Trophoblast cell (in vitro differentiated cells and primary cell): ENCODE results near the gene TMEM41A.

Experiments used
- DNase-seq, 2 donors: peaks; one replicate each; pipeline ENCODE4 v3.0.0-alpha.2; 2016
- H2AFZ ChIP-seq: 2 replicates; pipeline ENCODE4 v1.6.1; 2013; ENCODE audit warnings: low read length, moderate library complexity, mild to moderate bottlenecking; ENCODE audit not compliant: insufficient read depth, poor library complexity
- H2AK5ac ChIP-seq: 2 replicates; pipeline ENCODE4 v1.6.1; 2013; ENCODE audit warnings: mild to moderate bottlenecking, low read length
- H2BK120ac ChIP-seq: 2 replicates; pipeline ENCODE4 v1.6.1; 2013; ENCODE audit warnings: low read length, mild to moderate bottlenecking, moderate library complexity; ENCODE audit not compliant: insufficient read depth, poor library complexity
- H2BK12ac ChIP-seq: 2 replicates; pipeline ENCODE4 v1.6.1; 2013; ENCODE audit warnings: mild to moderate bottlenecking, low read length, moderate library complexity
- H2BK5ac ChIP-seq: 2 replicates; pipeline ENCODE4 v1.6.1; 2013; ENCODE audit warnings: low read length, low read depth, moderate library complexity, mild to moderate bottlenecking; ENCODE audit not compliant: poor library complexity
- H3K14ac ChIP-seq: 2 replicates; pipeline ENCODE4 v1.6.1; 2013; ENCODE audit warnings: mild to moderate bottlenecking, low read length
- H3K18ac ChIP-seq: 2 replicates; pipeline ENCODE4 v1.6.1; 2013; ENCODE audit warnings: mild to moderate bottlenecking, low read length
- H3K23ac ChIP-seq: 2 replicates; pipeline ENCODE4 v1.6.1; 2013; ENCODE audit warnings: low read length
- H3K27ac ChIP-seq: 2 replicates; pipeline ENCODE4 v1.5.1; 2013; ENCODE audit warnings: low read depth, mild to moderate bottlenecking, inconsistent platforms, low read length, moderate library complexity
- H3K27me3 ChIP-seq: 2 replicates; pipeline ENCODE4 v1.6.1; 2013; ENCODE audit warnings: inconsistent platforms, mild to moderate bottlenecking, low read length, moderate library complexity; ENCODE audit not compliant: insufficient read depth
- H3K36me3 ChIP-seq, 2 experiments: 1 replicate in 1 of 2; 2 replicates in 1 of 2; pipeline ENCODE4 v1.6.1; 2013; ENCODE audit warnings: low read length in 2 of 2, mild to moderate bottlenecking in 2 of 2, moderate library complexity in 1 of 2; ENCODE audit not compliant: insufficient read depth in 2 of 2, control insufficient read depth in 1 of 2
- H3K4ac ChIP-seq: 2 replicates; pipeline ENCODE4 v1.6.1; 2013; ENCODE audit warnings: low read depth, mild to moderate bottlenecking, low read length, moderate library complexity
- H3K4me1 ChIP-seq, 2 experiments: 1 replicate in 1 of 2; 2 replicates in 1 of 2; pipeline ENCODE4 v1.6.1; 2013; ENCODE audit warnings: low read length in 2 of 2, mild to moderate bottlenecking in 2 of 2, moderate library complexity in 1 of 2; ENCODE audit not compliant: insufficient read depth in 2 of 2, control insufficient read depth in 1 of 2
- H3K4me2 ChIP-seq: 2 replicates; pipeline ENCODE4 v1.6.1; 2013; ENCODE audit warnings: inconsistent platforms, mild to moderate bottlenecking, low read length, moderate library complexity
- H3K4me3 ChIP-seq: 2 replicates; pipeline ENCODE4 v1.5.1; 2013; ENCODE audit warnings: mild to moderate bottlenecking, low read depth, low read length, inconsistent platforms
- H3K79me1 ChIP-seq: one replicate; pipeline ENCODE4 v1.6.1; 2013; ENCODE audit warnings: low read length
- H3K79me2 ChIP-seq: 2 replicates; pipeline ENCODE4 v1.6.1; 2013; ENCODE audit warnings: low read length, mild to moderate bottlenecking; ENCODE audit not compliant: control insufficient read depth, insufficient read depth, poor library complexity
- H3K9ac ChIP-seq: 2 replicates; pipeline ENCODE4 v1.6.1; 2013; ENCODE audit warnings: mild to moderate bottlenecking, low read length
- H3K9me3 ChIP-seq: 2 replicates; pipeline ENCODE4 v1.6.1; 2013; ENCODE audit warnings: low read depth, mild to moderate bottlenecking, control low read depth, inconsistent platforms, low read length; ENCODE audit not compliant: insufficient read depth
- H4K12ac ChIP-seq: 2 replicates; pipeline ENCODE4 v1.6.1; 2013; ENCODE audit warnings: low read depth, mild to moderate bottlenecking, low read length, moderate library complexity
- H4K8ac ChIP-seq: 2 replicates; pipeline ENCODE4 v1.6.1; 2013; ENCODE audit warnings: low read depth, mild to moderate bottlenecking, low read length, moderate library complexity
- H4K91ac ChIP-seq: one replicate; pipeline ENCODE4 v1.6.1; 2013; ENCODE audit warnings: low read depth, mild to moderate bottlenecking, low read length, moderate library complexity
- WGBS: extraction: QIAGEN DNeasy Blood & Tissue Kit; methylation state at CpG from one replicate; pipeline ENCODE4 v1.1.7; 2013; ENCODE audit warnings: missing lambda C conversion rate; ENCODE audit not compliant: insufficient read length, insufficient coverage; ENCODE audit errors: extremely low coverage; 5-methylcytosine and 5-hydroxymethylcytosine counted together

Gene TMEM41A

GRCh38 chr3:185517387-185518130 is 18.7 kb upstream of the TMEM41A start:
- H3K4ac ChIP-seq: no peak overlapping the region
- no peak overlapping the region for H4K8ac ChIP-seq
- H3K4me3 ChIP-seq: no peak overlapping the region
- no peak overlapping the region for H2AK5ac ChIP-seq
- H3K4me1 ChIP-seq: no peaks in the 10 kb centered on the region
- H2BK5ac ChIP-seq: no peak overlapping the region
- no CpG with 5 or more reads among the region's 2 CpGs for WGBS
- H3K27me3 ChIP-seq: peaks cover 3% of the 10 kb centered on the region
- H3K36me3 ChIP-seq: no peaks in the 10 kb centered on the region
- H3K23ac ChIP-seq: no peak overlapping the region
- H3K14ac ChIP-seq: no peak overlapping the region
- no peak overlapping the region for H4K91ac ChIP-seq
- no peak overlapping the region for H3K4me2 ChIP-seq
- no peaks in the 10 kb centered on the region for H3K79me1 ChIP-seq
- no peak overlapping the region for H2BK12ac ChIP-seq
- H3K18ac ChIP-seq: no peak overlapping the region
- H3K79me2 ChIP-seq: no peaks in the 10 kb centered on the region
- no peak overlapping the region for H2AFZ ChIP-seq
- no peak overlapping the region for H2BK120ac ChIP-seq
- H3K9me3 ChIP-seq: no peaks in the 10 kb centered on the region
- H3K27ac ChIP-seq: no peak overlapping the region
- H4K12ac ChIP-seq: no peak overlapping the region
- no peak for DNase-seq
- H3K9ac ChIP-seq: no peak overlapping the region

DNA sequence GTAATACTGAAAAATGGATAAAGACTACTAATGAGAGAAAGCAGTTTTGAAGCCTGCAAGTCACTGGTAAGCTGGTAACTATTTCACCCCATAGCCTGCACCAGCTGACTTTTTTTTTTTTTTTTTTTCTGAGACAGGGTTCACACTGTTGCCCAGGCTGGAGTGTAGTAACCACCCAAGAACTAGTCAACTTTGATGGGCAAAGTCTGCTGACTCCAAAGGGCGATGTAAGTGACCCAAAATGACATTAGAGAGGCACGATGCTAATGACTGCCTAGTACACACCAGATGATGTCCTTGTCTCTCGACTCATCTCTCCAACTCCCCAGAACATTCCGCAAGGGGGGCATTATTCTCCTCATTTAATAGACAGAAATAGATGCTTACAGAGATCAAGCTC is 12.9 kb upstream of the TMEM41A start:
- no CpG with 5 or more reads among the region's 4 CpGs for WGBS
- Histone ChIP-seq H2BK12ac (no peak overlapping the region), H3K9ac (no peak overlapping the region), H2AFZ (no peak overlapping the region), H3K36me3 (no peaks in the 10 kb centered on the region), H3K4ac (no peak overlapping the region), H4K8ac (no peak overlapping the region), H3K27me3 (peaks cover 3% of the 10 kb centered on the region), H2BK120ac (no peak overlapping the region), H3K4me2 (no peak overlapping the region), H3K9me3 (no peaks in the 10 kb centered on the region), H3K4me3 (no peak overlapping the region), H3K14ac (no peak overlapping the region), H4K91ac (no peak overlapping the region), H3K23ac (no peak overlapping the region), H3K18ac (no peak overlapping the region), H2BK5ac (no peak overlapping the region), H4K12ac (no peak overlapping the region), H3K4me1 (no peaks in the 10 kb centered on the region), H3K79me2 (no peaks in the 10 kb centered on the region), H2AK5ac (no peak overlapping the region), H3K27ac (no peak overlapping the region), H3K79me1 (no peaks in the 10 kb centered on the region)
- no peak for DNase-seq

DNA sequence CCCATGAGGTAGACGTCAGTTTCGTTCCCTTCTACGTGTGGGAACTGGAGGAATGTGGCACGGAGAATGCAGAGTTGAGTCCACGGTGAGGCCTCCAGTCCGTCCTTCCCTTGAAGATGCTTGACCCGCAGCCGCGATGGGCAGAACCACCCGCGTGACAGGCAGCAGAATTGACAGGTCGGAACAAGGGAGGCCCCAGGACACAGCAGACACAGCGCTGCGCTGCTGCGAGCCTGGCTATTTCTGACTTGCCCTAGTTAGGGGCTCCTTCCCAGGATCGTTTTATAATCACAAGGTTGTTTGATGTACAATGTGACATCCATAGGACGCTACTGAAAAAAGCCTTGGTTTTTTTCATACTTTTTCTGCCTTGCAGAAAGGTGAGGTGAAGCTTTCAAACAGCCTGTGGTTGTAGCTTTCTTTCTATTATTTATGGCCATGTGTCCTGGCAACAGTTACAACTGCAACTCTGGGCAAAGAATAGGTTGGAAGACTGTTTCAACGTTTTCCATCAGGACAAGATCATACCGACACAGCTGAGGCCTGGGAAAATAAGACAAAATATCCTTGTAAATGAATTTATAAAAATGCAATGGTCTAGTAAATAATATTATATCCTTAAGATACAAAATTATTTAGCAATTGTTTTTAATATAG is 9.6 kb upstream of the TMEM41A start:
- no CpG with 5 or more reads among the region's 19 CpGs for WGBS
- Histone ChIP-seq H3K27ac (no peak overlapping the region), H4K91ac (no peak overlapping the region)

DNA sequence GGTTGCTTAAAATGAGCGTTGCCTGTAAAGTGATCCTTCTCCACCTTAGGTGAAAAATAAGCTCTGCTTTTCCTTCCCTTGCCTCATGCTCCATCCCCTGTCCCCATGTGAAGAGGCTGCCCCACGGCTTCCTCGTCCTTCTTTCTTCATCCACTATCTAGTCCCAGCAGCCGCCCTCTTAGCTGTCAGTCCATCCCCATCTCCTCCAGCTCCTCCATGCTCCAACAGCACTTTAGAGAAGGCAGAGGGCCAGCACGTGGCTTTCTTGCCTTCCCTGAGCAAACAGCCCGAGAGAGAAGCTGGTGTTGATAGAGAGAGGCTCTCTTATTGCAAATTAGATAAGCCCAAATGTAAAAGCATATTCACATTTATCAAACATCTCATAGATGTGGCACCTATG is 9.0 kb upstream of the TMEM41A start:
- H2BK120ac ChIP-seq: no peak overlapping the region
- no peak overlapping the region for H3K4ac ChIP-seq
- DNase-seq: no peak
- H2AK5ac ChIP-seq: no peak overlapping the region
- H3K27ac ChIP-seq: no peak overlapping the region
- no peaks in the 10 kb centered on the region for H3K36me3 ChIP-seq
- H3K23ac ChIP-seq: no peak overlapping the region
- H3K4me1 ChIP-seq: peaks cover 0 to 2% of the 10 kb centered on the region in 2 experiments
- no peak overlapping the region for H3K18ac ChIP-seq
- H2BK12ac ChIP-seq: no peak overlapping the region
- no peak overlapping the region for H3K9ac ChIP-seq
- no peak overlapping the region for H4K12ac ChIP-seq
- H4K91ac ChIP-seq: no peak overlapping the region
- no peaks in the 10 kb centered on the region for H3K27me3 ChIP-seq
- no peak overlapping the region for H2AFZ ChIP-seq
- no CpG with 5 or more reads among the region's 6 CpGs for WGBS
- no peaks in the 10 kb centered on the region for H3K79me2 ChIP-seq
- no peak overlapping the region for H3K4me2 ChIP-seq
- no peaks in the 10 kb centered on the region for H3K79me1 ChIP-seq
- peaks cover 1% of the 10 kb centered on the region for H3K9me3 ChIP-seq
- no peak overlapping the region for H3K14ac ChIP-seq
- no peak overlapping the region for H2BK5ac ChIP-seq
- no peak overlapping the region for H4K8ac ChIP-seq
- H3K4me3 ChIP-seq: no peak overlapping the region

More for the DNA sequence above, 9.6 kb upstream of the TMEM41A start:
- Histone ChIP-seq H2BK12ac (no peak overlapping the region), H3K9ac (no peak overlapping the region), H3K27me3 (no peaks in the 10 kb centered on the region), H3K18ac (no peak overlapping the region), H3K4me2 (no peak overlapping the region), H3K4me1 (no peaks in the 10 kb centered on the region), H2AK5ac (no peak overlapping the region), H3K23ac (no peak overlapping the region), H3K4ac (no peak overlapping the region), H3K36me3 (no peaks in the 10 kb centered on the region), H3K4me3 (no peak overlapping the region), H2BK5ac (no peak overlapping the region), H4K12ac (no peak overlapping the region), H3K79me2 (no peaks in the 10 kb centered on the region), H4K8ac (no peak overlapping the region), H2AFZ (no peak overlapping the region), H2BK120ac (no peak overlapping the region), H3K79me1 (no peaks in the 10 kb centered on the region), H3K14ac (no peak overlapping the region), H3K9me3 (no peaks in the 10 kb centered on the region)
- no peak for DNase-seq
